WI38 (cell line): ENCODE measurements around the gene HMCN2.
"Not testable (repeated sequence)": the region's sequence is repeated elsewhere in the genome, so short reads cannot be mapped to it uniquely, and the experiment has no call there.

Experiments
- H3K4me3 ChIP-seq: 2 replicates; pipeline ENCODE4 v1.5.1; 2011; ENCODE audit warnings: low read depth, mild to moderate bottlenecking, control low read depth, low read length
- CTCF ChIP-seq: IDR thresholded peaks from 2 replicates; pipeline ENCODE4 v1.5.1; 2012; ENCODE audit warnings: low read depth, mild to moderate bottlenecking, control low read depth, low read length

Gene HMCN2

GRCh38 chr9:130266236-130267098 lies 907 bp downstream of the HMCN2 start:
- H3K4me3 ChIP-seq = no peak overlapping the region
- TF ChIP-seq CTCF = no peak

DNA sequence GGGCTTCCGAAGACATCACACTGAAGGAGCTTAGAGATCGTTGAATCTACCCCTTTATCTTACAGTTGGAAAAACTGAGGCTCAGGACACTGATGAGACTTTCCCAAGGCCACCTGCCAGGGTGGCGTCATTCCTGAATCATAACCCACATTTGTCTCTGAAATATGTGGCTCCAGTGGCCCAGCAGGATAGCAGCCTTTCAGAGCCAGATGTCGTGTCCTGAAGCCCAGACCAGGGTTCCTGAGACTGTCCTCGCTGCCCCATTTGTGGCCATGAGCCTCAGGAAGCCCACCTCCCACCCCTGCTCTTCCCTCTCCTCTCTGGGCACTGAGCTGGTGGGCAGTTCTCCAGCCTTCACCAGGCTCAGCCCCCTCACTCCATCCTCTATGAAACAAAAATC lies 2.4 kb downstream of the HMCN2 start:
- H3K4me3 ChIP-seq = no peak overlapping the region
- no peak for TF ChIP-seq CTCF

DNA sequence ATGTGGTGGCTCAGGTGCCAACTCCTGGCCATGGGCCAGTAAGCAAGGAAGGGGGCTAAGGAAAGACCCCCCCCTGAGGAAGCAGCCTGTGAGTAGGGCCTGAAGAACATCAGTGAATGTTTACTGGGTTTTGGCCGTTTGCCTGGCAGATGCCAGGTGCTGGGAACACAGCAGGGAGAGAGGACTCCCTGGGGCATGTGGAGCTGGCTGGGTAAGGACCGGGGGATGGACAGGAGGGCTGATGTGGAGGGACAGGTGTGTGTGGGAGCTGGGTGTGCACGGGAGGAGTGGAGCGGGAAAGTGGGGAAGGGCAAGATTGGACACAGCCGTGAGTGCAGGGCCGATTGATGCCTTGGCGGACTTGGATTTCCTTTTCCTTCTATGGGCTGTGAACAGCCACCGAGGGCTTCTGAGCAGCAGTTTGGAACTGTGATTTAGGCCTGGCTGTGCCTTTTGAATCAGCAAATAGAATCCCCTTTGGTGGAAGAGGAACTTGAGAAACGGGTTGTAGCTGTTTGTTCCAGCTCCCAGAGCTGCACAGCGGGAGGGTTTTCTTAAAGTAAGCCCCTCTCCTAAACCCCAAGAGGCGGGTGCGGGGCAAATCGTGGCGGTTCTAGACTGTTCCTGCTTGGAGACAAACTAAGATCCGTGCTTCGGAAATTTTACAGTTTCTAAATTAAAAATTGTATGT lies 3.1 kb downstream of the HMCN2 start:
- no peak for TF ChIP-seq CTCF
- no peak overlapping the region for H3K4me3 ChIP-seq

DNA sequence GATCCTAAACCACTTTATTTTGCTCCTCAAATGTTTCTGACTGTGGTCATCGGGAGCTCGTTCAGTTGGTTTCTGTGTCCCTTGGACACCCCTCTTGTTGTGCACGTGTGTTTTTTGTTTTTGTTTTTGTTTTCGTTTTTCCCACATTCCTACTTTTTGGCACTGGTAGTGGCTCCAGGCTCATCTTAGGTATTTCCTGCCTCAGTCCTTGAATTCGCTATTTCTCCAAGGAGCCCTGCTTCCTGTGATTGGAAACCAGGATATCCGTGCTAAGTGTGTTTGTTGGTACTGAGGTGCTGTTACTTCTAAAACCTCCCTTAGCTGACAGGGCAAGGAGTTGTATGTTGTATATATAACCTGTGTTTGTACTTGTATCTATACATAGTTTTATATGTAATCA lies 5.9 kb downstream of the HMCN2 start:
- H3K4me3 ChIP-seq = no peak overlapping the region
- no peak for TF ChIP-seq CTCF

DNA sequence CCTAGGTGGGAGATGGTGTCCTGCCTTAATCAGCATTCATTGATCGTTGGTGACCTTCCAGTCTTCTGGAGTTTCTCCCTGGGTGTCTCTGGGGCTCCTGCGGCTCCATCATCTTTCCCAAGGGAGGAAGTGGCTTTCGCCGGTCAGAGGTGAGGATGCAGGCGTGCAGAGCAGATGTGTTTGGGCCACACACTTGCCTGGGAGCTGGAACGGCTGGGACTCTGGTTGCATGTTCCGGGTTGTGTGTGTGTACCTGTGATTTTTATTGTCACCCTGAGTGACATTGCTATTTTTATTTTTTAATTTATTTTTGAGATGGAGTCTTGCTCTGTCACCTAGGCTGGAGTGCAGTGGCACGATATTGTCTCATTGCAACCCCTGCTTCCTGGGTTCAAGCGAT lies 9.6 kb downstream of the HMCN2 start:
- no peak overlapping the region for H3K4me3 ChIP-seq
- TF ChIP-seq CTCF = no peak

GRCh38 chr9:130276121-130276520 lies 10.6 kb downstream of the HMCN2 start:
- H3K4me3 ChIP-seq = no peak overlapping the region
- no peak for TF ChIP-seq CTCF

DNA sequence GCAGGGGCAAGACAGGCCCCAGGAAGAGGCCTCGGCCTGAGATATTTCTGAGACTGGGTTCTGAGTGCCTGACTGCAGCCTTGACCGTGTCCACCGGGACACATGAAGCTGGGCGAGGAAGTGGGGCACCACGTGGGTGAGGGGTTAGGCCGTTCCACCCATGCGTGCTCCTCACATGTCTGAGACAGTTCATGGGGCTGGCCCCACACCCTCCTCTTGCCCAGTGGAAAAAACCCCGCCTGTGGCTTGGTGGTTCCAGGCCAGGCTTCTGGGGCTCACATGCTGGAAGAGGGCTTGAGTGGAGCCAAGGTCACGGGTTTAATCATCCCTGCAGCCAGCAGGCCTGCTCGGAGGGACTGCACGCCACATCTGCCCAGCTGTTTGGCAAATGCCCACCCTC lies 11.4 kb downstream of the HMCN2 start:
- TF ChIP-seq CTCF = no peak
- no peak overlapping the region for H3K4me3 ChIP-seq

DNA sequence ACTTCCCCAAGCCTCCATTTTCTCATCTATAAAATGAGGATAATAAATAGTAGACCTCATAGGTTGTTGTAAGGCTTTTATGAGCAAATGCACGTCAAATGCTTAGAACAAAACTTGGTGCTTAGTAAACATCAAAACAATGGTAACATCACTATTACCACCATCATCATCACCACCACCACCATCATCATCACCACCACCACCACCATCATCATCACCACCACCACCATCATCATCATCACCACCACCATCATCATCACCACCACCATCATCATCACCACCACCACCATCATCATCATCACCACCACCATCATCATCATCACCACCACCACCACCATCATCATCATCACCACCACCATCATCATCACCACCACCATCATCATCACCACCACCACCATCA lies 12.0 kb downstream of the HMCN2 start:
- not testable (repeated sequence) for H3K4me3 ChIP-seq
